Natural killer cell (primary cell): Measurements from ENCODE around the gene PGC. TPM values are rescaled to one million over a fixed set of nuclear protein-coding genes. Genes with fewer than 3 reads are reported as not detected.

Experiments used
- ATAC-seq, 3 donors: fragments of 150-1000 bp in 2 of 3; fragments of 200-7000 bp in 1 of 3; cut with Tn5 transposase; 1 replicate in 1 of 3; 2 replicates in 2 of 3; pipeline ENCODE4 v1.10.0; 2021; ENCODE audit warnings: mild to moderate bottlenecking in 2 of 3, moderate library complexity in 2 of 3
- DNase-seq, 2 donors: peaks; one replicate each; pipeline versions ENCODE4 v3.0.0 to v3.0.0-alpha.2; 2013 to 2021; ENCODE audit warnings: mixed read lengths in 1 of 2
- H3K27ac ChIP-seq: one replicate; pipeline ENCODE4 v1.5.1; 2013; ENCODE audit warnings: mild to moderate bottlenecking, low read length
- H3K27me3 ChIP-seq: one replicate; pipeline ENCODE4 v1.6.1; 2013; ENCODE audit warnings: low read length; ENCODE audit not compliant: control insufficient read depth, insufficient read depth
- H3K36me3 ChIP-seq: one replicate; pipeline ENCODE4 v1.6.1; 2013; ENCODE audit warnings: low read length; ENCODE audit not compliant: control insufficient read depth, insufficient read depth
- H3K4me1 ChIP-seq: one replicate; pipeline ENCODE4 v1.6.1; 2013; ENCODE audit warnings: low read length; ENCODE audit not compliant: control insufficient read depth, insufficient read depth
- H3K4me3 ChIP-seq: one replicate; pipeline ENCODE4 v1.5.1; 2013; ENCODE audit warnings: low read length
- H3K9me3 ChIP-seq: one replicate; pipeline ENCODE4 v1.6.1; 2013; ENCODE audit warnings: low read length; ENCODE audit not compliant: control insufficient read depth, insufficient read depth
- H3K27ac Mint-ChIP-seq, 2 donors: one replicate each; pipeline ENCODE4 v1.8.0; 2022; ENCODE audit warnings: mild to moderate bottlenecking in 2 of 2, mixed read lengths in 2 of 2, moderate library complexity in 1 of 2
- H3K27me3 Mint-ChIP-seq, 2 donors: one replicate each; pipeline ENCODE4 v1.8.0; 2022; ENCODE audit warnings: low read depth in 2 of 2, mixed read lengths in 2 of 2
- H3K36me3 Mint-ChIP-seq: one replicate; pipeline ENCODE4 v1.8.0; 2022; ENCODE audit warnings: mixed read lengths
- H3K4me1 Mint-ChIP-seq, 2 donors: one replicate each; pipeline ENCODE4 v1.8.0; 2022; ENCODE audit warnings: mixed read lengths in 2 of 2
- H3K4me3 Mint-ChIP-seq: one replicate; pipeline ENCODE4 v1.8.0; 2022; ENCODE audit warnings: mild to moderate bottlenecking, moderate library complexity, mixed read lengths
- H3K9me3 Mint-ChIP-seq, 2 donors: one replicate each; pipeline ENCODE4 v1.8.0; 2022; ENCODE audit warnings: mixed read lengths in 2 of 2
- CTCF ChIP-seq: fragments of 200-600 bp; IDR thresholded peaks from one replicate; pipeline ENCODE4 v1.8.0; 2022; ENCODE audit warnings: antibody characterized with exemption
- WGBS: methylation state at CpG from one replicate; pipeline ENCODE4 v1.1.7; 2013; ENCODE audit warnings: missing lambda C conversion rate; ENCODE audit not compliant: insufficient coverage; 5-methylcytosine and 5-hydroxymethylcytosine counted together
- intact Hi-C: fragments of 100-400 bp; cut with micrococcal nuclease; formaldehyde crosslinking; loops from one replicate; pipeline ENCODE4 v1.14.2; 2022
- total RNA-seq, 4 donors: library from RNA; stranded (reverse); fragments of 120-200 nt in 1 of 4; gene quantifications; one replicate each; pipeline versions ENCODE4 v1.2.3 to v1.2.4, GENCODE V29; 2013 to 2022

Gene PGC
- total RNA-seq, 3 donors from 2014 or later (not counting 1 experiment from before 2014, with no cell fraction given), result not detected

- Mint-ChIP-seq H3K4me3 (peak overlapping the region; percentile 70), H3K27me3 (no peaks in the 10 kb centered on the region), H3K27ac (peak overlapping the region; percentile 88 to 95), H3K9me3 (no peaks in the 10 kb centered on the region), H3K4me1 (peaks cover 46 to 66% of the 10 kb centered on the region in 2 donors), H3K36me3 (no peaks in the 10 kb centered on the region)
- ATAC-seq (no peak), DNase-seq (no peak)
- H3K27me3 ChIP-seq, result no peaks in the 10 kb centered on the region
- intact Hi-C loops, result loop anchor here (1.0 to 5.0 kb wide), 4 partner anchors 9 to 659 kb away; partner anchors contain the start of genes NFYA and OARD1
- H3K9me3 ChIP-seq, result no peaks in the 10 kb centered on the region
- peak overlapping the region; percentile 59 for H3K4me3 ChIP-seq
- no peak for TF ChIP-seq CTCF
- peak overlapping the region; percentile 95 for H3K27ac ChIP-seq
- peaks cover 2% of the 10 kb centered on the region for H3K36me3 ChIP-seq
- peaks cover 73% of the 10 kb centered on the region for H3K4me1 ChIP-seq
These were observed 15.0 kb downstream of the PGC start for GRCh38 chr6:41732149-41732548.

GRCh38 chr6:41731561-41732086 is 15.6 kb downstream of the PGC start:
- no peaks in the 10 kb centered on the region for H3K36me3 Mint-ChIP-seq
- intact Hi-C loops, result loop anchor here (1.0 to 5.0 kb wide), 4 partner anchors 8 to 659 kb away; partner anchors contain the start of genes NFYA and OARD1
- Histone ChIP-seq H3K4me3 (peak overlapping the region; percentile 59), H3K27ac (peak overlapping the region; percentile 95), H3K4me1 (peaks cover 79% of the 10 kb centered on the region), H3K9me3 (no peaks in the 10 kb centered on the region), H3K27me3 (no peaks in the 10 kb centered on the region), H3K36me3 (peaks cover 2% of the 10 kb centered on the region)
- DNase-seq, result no peak
- H3K9me3 Mint-ChIP-seq, result no peaks in the 10 kb centered on the region
- 77% methylated on average over 7 of the region's 7 CpGs for WGBS
- peak overlapping the region; percentile 88 to 95 for H3K27ac Mint-ChIP-seq
- peak overlapping the region; percentile 70 for H3K4me3 Mint-ChIP-seq
- ATAC-seq, result no peak
- no peak for TF ChIP-seq CTCF
- H3K4me1 Mint-ChIP-seq, result peaks cover 50 to 70% of the 10 kb centered on the region in 2 donors
- no peaks in the 10 kb centered on the region for H3K27me3 Mint-ChIP-seq

- peak in 1 of 2 donors; percentile 48 for DNase-seq
- H3K4me1 Mint-ChIP-seq, result peaks cover 54 to 74% of the 10 kb centered on the region in 2 donors
- no peaks in the 10 kb centered on the region for H3K27me3 ChIP-seq
- no peak for ATAC-seq
- peak overlapping the region; percentile 92 for H3K4me3 Mint-ChIP-seq
- H3K36me3 Mint-ChIP-seq, result no peaks in the 10 kb centered on the region
- H3K27ac ChIP-seq, result peak overlapping the region; percentile 95
- no peaks in the 10 kb centered on the region for H3K9me3 Mint-ChIP-seq
- TF ChIP-seq CTCF, result no peak
- no peaks in the 10 kb centered on the region for H3K27me3 Mint-ChIP-seq
- WGBS, result 64% methylated on average over 8 of the region's 9 CpGs
- peaks cover 85% of the 10 kb centered on the region for H3K4me1 ChIP-seq
- H3K9me3 ChIP-seq, result no peaks in the 10 kb centered on the region
- peaks cover 2% of the 10 kb centered on the region for H3K36me3 ChIP-seq
- H3K4me3 ChIP-seq, result peak overlapping the region; percentile 59
- intact Hi-C loops, result loop anchor here (5.0 kb wide), 2 partner anchors 33 to 207 kb away; no protein-coding TSS in a partner anchor
- H3K27ac Mint-ChIP-seq, result peak overlapping the region; percentile 88 to 95
These were observed 16.4 kb downstream of the PGC start for GRCh38 chr6:41730531-41731436.
